Measurements from ENCODE around the gene ADO.

- TF ChIP-seq REST (IDR thresholded peaks at IDR 0.05; ENCODE audit: unreplicated experiment) (no peak), JUNB (IDR thresholded peaks at IDR 0.05; ENCODE audit: unreplicated experiment) (no peak), CTCF (conservative IDR thresholded peaks at IDR 0.05; ENCODE audit: low read depth in 2 of 2) (no peak), POLR2AphosphoS5 (IDR thresholded peaks at IDR 0.05; ENCODE audit: low read depth) (no peak), EZH2 (IDR thresholded peaks at IDR 0.05; ENCODE audit: low read depth, unreplicated experiment) (no peak), EZH2phosphoT487 (IDR thresholded peaks at IDR 0.05; ENCODE audit: unreplicated experiment) (no peak), CREB1 (CRISPR knock-in tag; IDR thresholded peaks at IDR 0.05; ENCODE audit: low read depth) (no peak), ZNF114 (CRISPR knock-in tag; IDR thresholded peaks at IDR 0.05) (no peak), ZNF331 (CRISPR knock-in tag; IDR thresholded peaks at IDR 0.05; ENCODE audit: low read depth) (no peak)
These were observed 10.2 kb upstream of the ADO start for GRCh38 chr10:62794306-62794705.

Measured in GM23338 (cell line).